Measurements from ENCODE around the gene MED13. TPM values are rescaled to one million over a fixed set of nuclear protein-coding genes. Genes with fewer than 3 reads are reported as not detected.

MED13 gene
- total RNA-seq, 4 donors from 2014 or later: 62.4 to 166 (median 111) TPM

- Histone ChIP-seq H3K27me3 (no peaks in the 10 kb centered on the region), H3K36me3 (no peaks in the 10 kb centered on the region), H3K4me3 (no peak overlapping the region), H3K9me3 (no peaks in the 10 kb centered on the region), H3K27ac (no peak overlapping the region), H3K4me1 (no peaks in the 10 kb centered on the region)
- DNase-seq (ENCODE audit: low spot score in 2 of 2): no peak
- TF ChIP-seq EP300 (IDR thresholded peaks at IDR 0.05) (no peak), POLR2A (IDR thresholded peaks at IDR 0.05) (no peak), CTCF (IDR thresholded peaks at IDR 0.05) (no peak)
- 93 to 94% methylated on average over 1 of the region's 1 CpG for WGBS, 2 donors
These were observed 35.0 kb upstream of the MED13 start for GRCh38 chr17:62100055-62100454.

DNA sequence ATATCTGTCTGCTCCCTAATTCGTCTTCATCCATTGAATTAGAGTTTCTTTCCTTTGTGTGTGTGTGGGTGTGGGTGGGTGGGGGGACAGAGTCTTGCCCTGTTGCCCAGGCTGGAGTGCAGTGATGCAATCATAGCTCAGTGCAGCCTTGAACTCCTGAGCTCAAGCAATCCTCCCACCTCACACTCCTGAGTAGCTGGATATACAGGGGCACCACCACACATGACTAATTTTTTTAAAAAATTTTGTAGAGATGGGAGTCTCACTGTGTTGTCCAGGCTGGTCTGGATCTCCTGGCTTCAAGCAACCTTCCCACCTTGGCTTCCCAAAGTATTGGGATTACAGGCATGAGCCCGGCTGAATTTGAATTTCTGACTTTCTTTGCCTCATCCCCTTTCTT lies 34.5 kb upstream of the MED13 start:
- DNase-seq (ENCODE audit: low spot score in 2 of 2): no peak
- no peak overlapping the region for H3K4me3 ChIP-seq
- TF ChIP-seq CTCF (IDR thresholded peaks at IDR 0.05): no peak
- no peak for TF ChIP-seq POLR2A (IDR thresholded peaks at IDR 0.05)
- no peak for TF ChIP-seq EP300 (IDR thresholded peaks at IDR 0.05)
- H3K27me3 ChIP-seq: no peaks in the 10 kb centered on the region
- no peak overlapping the region for H3K27ac ChIP-seq
- 81 to 82% methylated on average over 2 of the region's 2 CpGs for WGBS, 2 donors
- H3K36me3 ChIP-seq: no peaks in the 10 kb centered on the region
- H3K9me3 ChIP-seq: no peaks in the 10 kb centered on the region
- H3K4me1 ChIP-seq: no peaks in the 10 kb centered on the region

DNA sequence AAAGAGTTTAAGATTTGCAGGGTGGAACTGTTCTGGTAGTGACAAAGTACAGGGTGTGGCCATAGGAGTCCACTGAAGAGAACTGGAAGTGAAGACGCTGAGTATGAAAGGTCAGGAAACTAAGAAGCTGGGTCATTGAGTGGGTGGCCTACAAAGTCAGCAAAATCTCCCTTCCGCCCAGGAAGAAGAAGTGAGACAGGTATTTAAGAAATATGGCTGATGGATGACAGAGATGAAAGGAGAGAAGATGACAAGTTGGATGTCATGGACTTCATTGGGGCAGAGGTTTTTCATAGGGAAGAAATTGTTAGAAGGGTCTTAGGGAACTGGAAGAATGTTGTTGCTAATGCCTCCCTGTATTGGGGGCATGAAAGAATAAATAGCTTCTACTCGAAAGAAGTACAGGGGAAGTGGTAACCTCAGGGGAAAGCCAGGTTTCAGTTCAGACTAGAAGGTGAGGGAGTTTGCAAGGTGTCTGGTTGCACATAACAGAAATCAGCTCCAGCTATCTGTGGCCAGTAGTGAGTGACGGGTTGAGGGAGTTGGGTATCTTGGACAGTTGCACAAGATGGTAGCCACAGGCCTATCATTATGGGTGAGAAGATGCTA lies 33.6 kb upstream of the MED13 start:
- Histone ChIP-seq H3K36me3 (no peaks in the 10 kb centered on the region), H3K27ac (no peak overlapping the region), H3K27me3 (no peaks in the 10 kb centered on the region), H3K4me3 (no peak overlapping the region), H3K4me1 (peaks cover 0 to 3% (median 0%) of the 10 kb centered on the region in 4 donors), H3K9me3 (no peaks in the 10 kb centered on the region)
- no peak for DNase-seq (ENCODE audit: low spot score in 2 of 2)
- TF ChIP-seq EP300 (IDR thresholded peaks at IDR 0.05) (no peak), CTCF (IDR thresholded peaks at IDR 0.05) (no peak), POLR2A (IDR thresholded peaks at IDR 0.05) (no peak)
- WGBS, 2 donors: 78 to 83% methylated on average over 4 of the region's 4 CpGs

DNA sequence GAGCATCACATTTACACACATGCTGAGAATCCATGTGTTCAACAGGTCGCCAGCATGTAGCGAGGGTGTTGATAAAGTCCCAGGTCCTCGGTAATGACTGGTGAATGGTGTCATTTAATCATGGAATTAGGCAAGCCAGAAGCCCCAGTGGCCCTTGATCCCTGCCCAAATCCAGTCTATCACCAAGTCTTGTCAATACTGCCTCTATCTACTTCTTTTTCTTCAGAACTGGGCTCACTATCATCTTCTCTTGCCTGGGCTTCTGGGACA lies 31.3 kb upstream of the MED13 start:
- Histone ChIP-seq H3K9me3 (no peaks in the 10 kb centered on the region), H3K4me3 (no peak overlapping the region), H3K36me3 (no peaks in the 10 kb centered on the region), H3K27me3 (no peaks in the 10 kb centered on the region), H3K4me1 (peaks cover 0 to 6% (median 0%) of the 10 kb centered on the region in 4 donors), H3K27ac (no peak overlapping the region)
- no peak for TF ChIP-seq POLR2A (IDR thresholded peaks at IDR 0.05)
- no peak for TF ChIP-seq EP300 (IDR thresholded peaks at IDR 0.05)
- TF ChIP-seq CTCF (IDR thresholded peaks at IDR 0.05): no peak
- DNase-seq (ENCODE audit: low spot score in 2 of 2): no peak
- 90 to 94% methylated on average over 3 of the region's 3 CpGs for WGBS, 2 donors

DNA sequence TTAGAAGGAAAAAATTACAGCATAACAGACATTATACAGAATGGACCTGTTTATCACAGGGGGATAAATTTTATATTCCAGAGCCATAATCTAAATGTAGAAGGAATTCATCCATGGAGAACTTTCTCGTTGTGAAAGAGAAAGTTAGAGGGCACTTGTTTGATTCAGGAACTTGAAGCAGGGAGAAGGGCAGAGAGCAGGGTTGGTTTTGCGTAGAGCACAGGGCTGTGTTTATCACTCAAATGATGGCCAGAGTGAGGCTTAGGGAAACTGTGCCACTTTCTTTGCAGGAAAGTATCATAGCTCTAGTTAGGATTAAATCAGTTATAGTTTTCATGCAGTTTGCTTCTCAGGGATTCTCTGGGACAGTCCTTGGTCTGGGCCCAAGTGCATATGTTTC lies 29.1 kb upstream of the MED13 start:
- Histone ChIP-seq H3K9me3 (no peaks in the 10 kb centered on the region), H3K4me3 (no peak overlapping the region), H3K4me1 (peaks cover 0 to 6% (median 0%) of the 10 kb centered on the region in 4 donors), H3K27ac (no peak overlapping the region), H3K36me3 (no peaks in the 10 kb centered on the region), H3K27me3 (no peaks in the 10 kb centered on the region)
- TF ChIP-seq POLR2A (IDR thresholded peaks at IDR 0.05): no peak
- TF ChIP-seq CTCF (IDR thresholded peaks at IDR 0.05): no peak
- no peak for TF ChIP-seq EP300 (IDR thresholded peaks at IDR 0.05)
- no peak for DNase-seq (ENCODE audit: low spot score in 2 of 2)
- WGBS, 2 donors: 5 to 44% methylated on average over 2 of the region's 2 CpGs
